Hepatocyte (in vitro differentiated cells): ENCODE results near the gene TRAPPC3L. TPM values are rescaled to one million over a fixed set of nuclear protein-coding genes. Genes with fewer than 3 reads are reported as not detected.

Experiments
- DNase-seq: peaks from one replicate; pipeline ENCODE4 v3.0.0-alpha.2; 2016; ENCODE audit warnings: low spot score
- H2AFZ ChIP-seq: fragments of 200-600 bp; sonication (generic); 2 replicates; pipeline ENCODE4 v1.6.0; 2016; ENCODE audit warnings: antibody characterized with exemption, mild to moderate bottlenecking
- H3K27ac ChIP-seq: fragments of 200-600 bp; sonication (generic); 2 replicates; pipeline ENCODE4 v1.5.1; 2016; ENCODE audit warnings: mild to moderate bottlenecking
- H3K27me3 ChIP-seq: fragments of 200-600 bp; sonication (generic); 2 replicates; pipeline ENCODE4 v1.6.1; 2016
- H3K36me3 ChIP-seq: fragments of 200-600 bp; sonication (generic); replicated peaks from 2 replicates; pipeline ENCODE4 v1.5.1; 2016; ENCODE audit warnings: low read depth; ENCODE audit not compliant: insufficient read depth
- H3K4me1 ChIP-seq: fragments of 200-600 bp; sonication (generic); 2 replicates; pipeline ENCODE4 v1.5.1; 2016; ENCODE audit warnings: mild to moderate bottlenecking, moderate library complexity; ENCODE audit not compliant: insufficient read depth
- H3K4me2 ChIP-seq: fragments of 200-600 bp; sonication (generic); 2 replicates; pipeline ENCODE4 v1.6.0; 2016
- H3K4me3 ChIP-seq: fragments of 200-600 bp; sonication (generic); 2 replicates; pipeline ENCODE4 v1.5.1; 2016; ENCODE audit warnings: mild to moderate bottlenecking
- H3K79me2 ChIP-seq: fragments of 200-600 bp; sonication (generic); 2 replicates; pipeline ENCODE4 v1.6.0; 2017; ENCODE audit warnings: mild to moderate bottlenecking
- H3K9me2 ChIP-seq: fragments of 200-600 bp; sonication (generic); replicated peaks from 2 replicates; pipeline ENCODE4 v1.6.0; 2017; ENCODE audit warnings: mild to moderate bottlenecking; ENCODE audit not compliant: insufficient read depth
- H3K9me3 ChIP-seq: fragments of 200-600 bp; sonication (generic); 2 replicates; pipeline ENCODE4 v1.5.1; 2016; ENCODE audit warnings: low read depth, mild to moderate bottlenecking
- H4K20me1 ChIP-seq: fragments of 200-600 bp; sonication (generic); 2 replicates; pipeline ENCODE4 v1.6.0; 2016; ENCODE audit warnings: mild to moderate bottlenecking; ENCODE audit not compliant: insufficient read depth, poor library complexity, severe bottlenecking
- EZH2 ChIP-seq: fragments of 200-600 bp; sonication (generic); IDR thresholded peaks from 2 replicates; pipeline ENCODE4 v1.6.1; 2016; ENCODE audit warnings: antibody characterized with exemption, mild to moderate bottlenecking, borderline replicate concordance
- EZH2phosphoT487 ChIP-seq: fragments of 200-600 bp; sonication (generic); IDR thresholded peaks from one replicate; pipeline ENCODE4 v1.6.1; 2018; ENCODE audit warnings: antibody characterized with exemption, mild to moderate bottlenecking, low read depth, moderate library complexity; ENCODE audit not compliant: unreplicated experiment, severe bottlenecking
- WGBS: methylation state at CpG from one replicate; pipeline ENCODE4 v1.1.6; 2016; ENCODE audit warnings: low lambda C conversion rate; ENCODE audit errors: missing lambda C conversion rate; 5-methylcytosine and 5-hydroxymethylcytosine counted together
- polyA plus RNA-seq: library from polyadenylated mRNA; unstranded; fragments of >200 nt; fragmentation: Nextera tagmentation; extraction: Ambion mirVana; gene quantifications from 2 replicates; pipeline ENCODE4 v1.2.1, GENCODE V29; 2016
- total RNA-seq: library from RNA; depleted of rRNA; stranded (reverse); fragments of >200 nt; gene quantifications from 2 replicates; pipeline ENCODE4 v1.2.3, GENCODE V29; 2014
- TF ChIP-seq, protein P1 (sequence below): fragments of 200-600 bp; sonication (generic); IDR thresholded peaks from 2 replicates; pipeline ENCODE4 v1.5.1; 2016; ENCODE audit warnings: antibody characterized with exemption, mild to moderate bottlenecking; ENCODE audit not compliant: poor library complexity

TRAPPC3L gene
- total and polyA plus RNA-seq, 2 experiments from 2014 or later = 0.40 to 1.2 TPM

GRCh38 chr6:116577486-116577885, 32.0 kb upstream of the TRAPPC3L start:
- Histone ChIP-seq H3K27ac (no peak overlapping the region), H2AFZ (no peak overlapping the region), H3K4me3 (no peak overlapping the region), H3K4me1 (peaks cover 13% of the 10 kb centered on the region), H4K20me1 (peaks cover 16% of the 10 kb centered on the region), H3K9me2 (no peaks in the 10 kb centered on the region), H3K27me3 (no peaks in the 10 kb centered on the region), H3K36me3 (no peaks in the 10 kb centered on the region), H3K79me2 (peaks cover 74% of the 10 kb centered on the region), H3K4me2 (no peak overlapping the region), H3K9me3 (no peaks in the 10 kb centered on the region)
- TF ChIP-seq, protein P1, sequence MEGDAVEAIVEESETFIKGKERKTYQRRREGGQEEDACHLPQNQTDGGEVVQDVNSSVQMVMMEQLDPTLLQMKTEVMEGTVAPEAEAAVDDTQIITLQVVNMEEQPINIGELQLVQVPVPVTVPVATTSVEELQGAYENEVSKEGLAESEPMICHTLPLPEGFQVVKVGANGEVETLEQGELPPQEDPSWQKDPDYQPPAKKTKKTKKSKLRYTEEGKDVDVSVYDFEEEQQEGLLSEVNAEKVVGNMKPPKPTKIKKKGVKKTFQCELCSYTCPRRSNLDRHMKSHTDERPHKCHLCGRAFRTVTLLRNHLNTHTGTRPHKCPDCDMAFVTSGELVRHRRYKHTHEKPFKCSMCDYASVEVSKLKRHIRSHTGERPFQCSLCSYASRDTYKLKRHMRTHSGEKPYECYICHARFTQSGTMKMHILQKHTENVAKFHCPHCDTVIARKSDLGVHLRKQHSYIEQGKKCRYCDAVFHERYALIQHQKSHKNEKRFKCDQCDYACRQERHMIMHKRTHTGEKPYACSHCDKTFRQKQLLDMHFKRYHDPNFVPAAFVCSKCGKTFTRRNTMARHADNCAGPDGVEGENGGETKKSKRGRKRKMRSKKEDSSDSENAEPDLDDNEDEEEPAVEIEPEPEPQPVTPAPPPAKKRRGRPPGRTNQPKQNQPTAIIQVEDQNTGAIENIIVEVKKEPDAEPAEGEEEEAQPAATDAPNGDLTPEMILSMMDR = no peak
- DNase-seq = no peak
- WGBS = 96% methylated on average over 5 of the region's 5 CpGs

DNA sequence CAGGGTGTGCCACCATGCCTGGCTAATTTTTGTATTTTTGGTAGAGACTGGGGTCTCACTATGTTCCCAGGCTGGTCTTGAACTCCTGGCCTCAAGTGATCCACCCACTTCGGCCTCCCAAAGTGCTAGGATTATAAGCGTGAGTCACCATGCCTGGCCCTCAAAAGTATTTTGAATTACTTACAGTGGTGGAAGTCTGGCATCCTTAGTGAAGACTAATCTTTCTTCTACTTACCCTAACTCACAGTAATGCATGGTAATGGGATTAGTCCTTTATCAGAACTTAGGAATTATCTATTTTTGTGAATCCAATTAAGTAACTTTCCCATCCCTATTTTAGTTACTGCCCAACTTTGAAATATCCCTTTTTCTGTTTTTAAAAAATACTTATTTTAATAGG, 29.7 kb upstream of the TRAPPC3L start:
- no peaks in the 10 kb centered on the region for H3K36me3 ChIP-seq
- DNase-seq = no peak
- H3K27me3 ChIP-seq = no peaks in the 10 kb centered on the region
- no peaks in the 10 kb centered on the region for H3K9me3 ChIP-seq
- no peak overlapping the region for H3K27ac ChIP-seq
- H3K4me3 ChIP-seq = no peak overlapping the region
- WGBS = 59% methylated on average over 2 of the region's 2 CpGs
- peaks cover 16% of the 10 kb centered on the region for H3K4me1 ChIP-seq
- TF ChIP-seq, protein P1 = no peak
- TF ChIP-seq EZH2 = no peak
- no peak for TF ChIP-seq EZH2phosphoT487
- peaks cover 82% of the 10 kb centered on the region for H3K79me2 ChIP-seq
- H3K9me2 ChIP-seq = no peaks in the 10 kb centered on the region
- H2AFZ ChIP-seq = no peak overlapping the region
- H4K20me1 ChIP-seq = peaks cover 15% of the 10 kb centered on the region
- H3K4me2 ChIP-seq = no peak overlapping the region

GRCh38 chr6:116572162-116572561, 26.7 kb upstream of the TRAPPC3L start:
- Histone ChIP-seq H2AFZ (peak overlapping the region; percentile 46), H3K4me1 (peaks cover 22% of the 10 kb centered on the region)
- no peak for TF ChIP-seq EZH2
- TF ChIP-seq EZH2phosphoT487 = no peak
- TF ChIP-seq, protein P1 = no peak

GRCh38 chr6:116571683-116572000, 26.2 kb upstream of the TRAPPC3L start:
- H3K4me2 ChIP-seq = peak overlapping the region; percentile 94
- under 1% methylated on average over 12 of the region's 12 CpGs for WGBS
- peaks cover 22% of the 10 kb centered on the region for H3K4me1 ChIP-seq
- TF ChIP-seq EZH2 = no peak
- no peak for TF ChIP-seq EZH2phosphoT487
- TF ChIP-seq, protein P1 = no peak
- peaks cover 15% of the 10 kb centered on the region for H4K20me1 ChIP-seq
- no peak for DNase-seq
- peak overlapping the region; percentile 90 for H3K27ac ChIP-seq
- no peaks in the 10 kb centered on the region for H3K9me2 ChIP-seq
- peak overlapping the region; percentile 46 for H2AFZ ChIP-seq
- H3K27me3 ChIP-seq = no peaks in the 10 kb centered on the region
- no peaks in the 10 kb centered on the region for H3K36me3 ChIP-seq
- no peaks in the 10 kb centered on the region for H3K9me3 ChIP-seq
- H3K4me3 ChIP-seq = peak overlapping the region; percentile 38
- H3K79me2 ChIP-seq = peaks cover 57% of the 10 kb centered on the region

More at GRCh38 chr6:116572162-116572561, 26.7 kb upstream of the TRAPPC3L start:
- peaks cover 15% of the 10 kb centered on the region for H4K20me1 ChIP-seq
- DNase-seq = peak; percentile 57
- peak overlapping the region; percentile 94 for H3K4me2 ChIP-seq
- no peaks in the 10 kb centered on the region for H3K36me3 ChIP-seq
- H3K79me2 ChIP-seq = peaks cover 62% of the 10 kb centered on the region
- H3K9me3 ChIP-seq = no peaks in the 10 kb centered on the region
- H3K27me3 ChIP-seq = no peaks in the 10 kb centered on the region
- no peaks in the 10 kb centered on the region for H3K9me2 ChIP-seq
- peak overlapping the region; percentile 90 for H3K27ac ChIP-seq
- 7% methylated on average over 7 of the region's 7 CpGs for WGBS
- H3K4me3 ChIP-seq = peak overlapping the region; percentile 38
